Adrenal gland (tissue), 12 donors: Measurements from ENCODE around the gene ARPC5L. TPM values are rescaled to one million over a fixed set of nuclear protein-coding genes. Genes with fewer than 3 reads are reported as not detected.
A peak's percentile ranks its signal among the peaks of the same experiment; 100 is the strongest.

ENCODE experiments used
- DNase-seq, 7 donors: peaks; one replicate each; pipeline ENCODE4 v3.0.0-alpha.2; 2019 to 2020
- H3K27ac ChIP-seq, 5 donors: fragments of 200-600 bp; sonication (generic) in 4 of 5; 1 replicate in 3 of 5; 2 replicates in 2 of 5; pipeline versions ENCODE4 v1.5.1 to v1.8.0; 2016 to 2020; ENCODE audit warnings: mild to moderate bottlenecking in 1 of 5
- H3K27me3 ChIP-seq: fragments of 200-600 bp; 2 replicates; pipeline ENCODE4 v1.8.0; 2021
- H3K36me3 ChIP-seq, 2 donors: fragments of 200-600 bp; replicated peaks in 1 of 2; 1 replicate in 1 of 2; 2 replicates in 1 of 2; pipeline versions ENCODE4 v1.5.1 to v1.8.0; 2018 to 2022
- H3K4me1 ChIP-seq, 2 donors: fragments of 200-600 bp; replicated peaks in 1 of 2; 1 replicate in 1 of 2; 2 replicates in 1 of 2; pipeline versions ENCODE4 v1.5.1 to v1.8.0; 2018 to 2021
- H3K4me3 ChIP-seq, 4 donors: fragments of 200-600 bp; sonication (generic) in 3 of 4; one replicate each; pipeline ENCODE4 v1.5.1; 2016 to 2018
- H3K9me3 ChIP-seq, 3 donors: fragments of 200-600 bp; sonication (generic) in 1 of 3; replicated peaks in 1 of 3; 1 replicate in 2 of 3; 2 replicates in 1 of 3; pipeline versions ENCODE4 v1.5.1 to v1.8.0; 2016 to 2021
- CTCF ChIP-seq, 6 experiments: fragments of 450-650 bp in 4 of 6; fragments of 200-600 bp in 2 of 6; sonication (generic) in 1 of 6; IDR thresholded peaks; 1 replicate in 5 of 6; 2 replicates in 1 of 6; pipeline versions ENCODE4 v1.5.1 to v1.8.0; 2016 to 2021; ENCODE audit warnings: antibody characterized with exemption in 6 of 6, mild to moderate bottlenecking in 2 of 6, moderate library complexity in 1 of 6
- POLR2A ChIP-seq, 2 donors: fragments of 450-650 bp; IDR thresholded peaks; one replicate each; pipeline ENCODE4 v1.6.1; 2017; ENCODE audit warnings: antibody characterized with exemption in 2 of 2, mild to moderate bottlenecking in 2 of 2, moderate library complexity in 1 of 2
- WGBS, 4 donors: extraction: QIAGEN DNeasy Blood & Tissue Kit in 2 of 4; methylation state at CpG; one replicate each; pipeline versions ENCODE4 v1.1.5 to v1.1.7; 2013 to 2017; 5-methylcytosine and 5-hydroxymethylcytosine counted together
- intact Hi-C, 2 donors: fragments of 100-400 bp; cut with DNase I; formaldehyde crosslinking; loops; one replicate each; pipeline versions ENCODE4 v1.14.1 to v1.15.0; 2022 to 2023
- polyA plus RNA-seq, 3 donors: library from polyadenylated mRNA; stranded (reverse); fragments of 200-250 nt in 2 of 3; fragments of 350-450 nt in 1 of 3; fragmentation: Illumina TruSeq in 1 of 3; extraction: RNeasy Lipid Tissue Mini Kit (QIAGEN cat#74804) in 1 of 3; gene quantifications; one replicate each; pipeline ENCODE4 v1.2.3, GENCODE V29; 2013 to 2014
- total RNA-seq, 9 donors: library from RNA; depleted of rRNA in 4 of 9; stranded (reverse); fragments of >200 nt in 4 of 9; fragments of 120-200 nt in 1 of 9; fragmentation: NEBNext Ultra II Directional in 1 of 9; extraction: Animal tissue kit (Norgen Biotek cat#: 25700) in 1 of 9; gene quantifications; one replicate each; pipeline versions ENCODE4 v1.1.0 to v1.2.4, GENCODE V29; 2013 to 2023
- donor health status: healthy with polysubstance abuse.
- donor health status: Bipolar disorder and iron deficiency.
- donor health status: DM: yes; HTN: yes; CAD: no.
- donor health status: DM: no; HTN: no; CAD: no.
- donor health status: DM: no; HTN: no; CAD: no.
- donor health status: DM: yes; HTN: yes; CAD: no.

Gene ARPC5L
- total and polyA plus RNA-seq, 12 donors, result 20.7 to 97.6 (median 38.3) TPM

GRCh38 chr9:124878021-124878420 is 16.1 kb downstream of the ARPC5L start:
- peak overlapping the region in 3 of 5 donors; percentile 33 to 46 (median 42) for H3K27ac ChIP-seq
- DNase-seq, result no peak
- H3K27me3 ChIP-seq, result no peaks in the 10 kb centered on the region
- intact Hi-C loops, result no loop called here
- peaks cover 17 to 32% of the 10 kb centered on the region in 2 donors for H3K4me1 ChIP-seq
- peaks cover 0 to 90% of the 10 kb centered on the region in 2 donors for H3K36me3 ChIP-seq
- no peak for TF ChIP-seq CTCF (IDR thresholded peaks at IDR 0.05)
- TF ChIP-seq POLR2A (IDR thresholded peaks at IDR 0.05), result no peak
- no peak overlapping the region for H3K4me3 ChIP-seq
- WGBS, 4 donors, result 35 to 60% (median 42%) methylated on average over 1 of the region's 1 CpG
- H3K9me3 ChIP-seq, result no peaks in the 10 kb centered on the region

- Histone ChIP-seq H3K9me3 (no peaks in the 10 kb centered on the region), H3K4me3 (no peak overlapping the region), H3K36me3 (peaks cover 0 to 92% of the 10 kb centered on the region in 2 donors), H3K27ac (peak overlapping the region in 3 of 5 donors; percentile 33 to 46 (median 42)), H3K27me3 (no peaks in the 10 kb centered on the region), H3K4me1 (peaks cover 13 to 27% of the 10 kb centered on the region in 2 donors)
- TF ChIP-seq POLR2A (IDR thresholded peaks at IDR 0.05) (no peak), CTCF (IDR thresholded peaks at IDR 0.05) (no peak)
- WGBS, 4 donors, result 82 to 90% (median 84%) methylated on average over 6 of the region's 6 CpGs
- no peak for DNase-seq
- intact Hi-C loops, result no loop called here
Observed at GRCh38 chr9:124878518-124878917, 16.6 kb downstream of the ARPC5L start.

GRCh38 chr9:124879226-124879625 is 17.3 kb downstream of the ARPC5L start:
- intact Hi-C loops, result no loop called here
- TF ChIP-seq CTCF (IDR thresholded peaks at IDR 0.05) (no peak), POLR2A (IDR thresholded peaks at IDR 0.05) (no peak)
- peaks cover 13 to 24% of the 10 kb centered on the region in 2 donors for H3K4me1 ChIP-seq
- H3K36me3 ChIP-seq, result peaks cover 0 to 90% of the 10 kb centered on the region in 2 donors
- H3K4me3 ChIP-seq, result no peak overlapping the region
- H3K27ac ChIP-seq, result peak overlapping the region in 1 of 5 donors; percentile 4
- no peaks in the 10 kb centered on the region for H3K9me3 ChIP-seq
- 82 to 87% (median 83%) methylated on average over 10 of the region's 10 CpGs for WGBS, 4 donors
- no peak for DNase-seq
- H3K27me3 ChIP-seq, result no peaks in the 10 kb centered on the region

- TF ChIP-seq CTCF (IDR thresholded peaks at IDR 0.05), result no peak
- TF ChIP-seq POLR2A (IDR thresholded peaks at IDR 0.05), result no peak
- no peaks in the 10 kb centered on the region for H3K9me3 ChIP-seq
- peaks cover 0 to 90% of the 10 kb centered on the region in 2 donors for H3K36me3 ChIP-seq
- WGBS, 4 donors, result 68 to 78% (median 75%) methylated on average over 7 to 9 of the region's 9 CpGs
- no peak for DNase-seq
- intact Hi-C loops, result no loop called here
- H3K4me1 ChIP-seq, result peaks cover 13 to 17% of the 10 kb centered on the region in 2 donors
- H3K27ac ChIP-seq, result no peak overlapping the region
- H3K27me3 ChIP-seq, result no peaks in the 10 kb centered on the region
- H3K4me3 ChIP-seq, result no peak overlapping the region
Observed at GRCh38 chr9:124880501-124880900, 18.6 kb downstream of the ARPC5L start.
